Astrocyte (in vitro differentiated cells and primary cell): ENCODE measurements around the gene LRP1B. TPM values are rescaled to one million over a fixed set of nuclear protein-coding genes. Genes with fewer than 3 reads are reported as not detected.

Source experiments
- DNase-seq: peaks from one replicate; pipeline ENCODE4 v3.0.0-alpha.2; 2010; ENCODE audit warnings: low read depth
- FAIRE-seq: peaks from 2 replicates; lab custom pipeline; 2011; peaks lifted over from hg19 to GRCh38; lab: Jason Lieb, UNC
- H2AFZ ChIP-seq: 2 replicates; pipeline ENCODE4 v1.6.0; 2012; ENCODE audit warnings: low read depth, low read length, inconsistent platforms
- H3K27ac ChIP-seq: 2 replicates; pipeline ENCODE4 v1.5.1; 2011; ENCODE audit warnings: low read depth, low read length, inconsistent platforms
- H3K27me3 ChIP-seq: 2 replicates; pipeline ENCODE4 v1.6.0; 2011; ENCODE audit warnings: low read length, inconsistent platforms; ENCODE audit not compliant: insufficient read depth
- H3K36me3 ChIP-seq: 2 replicates; pipeline ENCODE4 v1.5.1; 2011; ENCODE audit warnings: low read length, inconsistent platforms; ENCODE audit not compliant: insufficient read depth
- H3K4me1 ChIP-seq: 2 replicates; pipeline ENCODE4 v1.5.1; 2011; ENCODE audit warnings: low read length, inconsistent platforms; ENCODE audit not compliant: insufficient read depth
- H3K4me2 ChIP-seq: 2 replicates; pipeline ENCODE4 v1.6.0; 2012; ENCODE audit warnings: low read length, inconsistent platforms
- H3K4me3 ChIP-seq: 2 replicates; pipeline ENCODE4 v1.5.1; 2011; ENCODE audit warnings: low read depth, mild to moderate bottlenecking, low read length, inconsistent platforms; ENCODE audit not compliant: insufficient read depth
- H3K79me2 ChIP-seq: 2 replicates; pipeline ENCODE4 v1.6.0; 2012; ENCODE audit warnings: mild to moderate bottlenecking, low read length, inconsistent platforms; ENCODE audit not compliant: insufficient read depth
- H3K9ac ChIP-seq: 2 replicates; pipeline ENCODE4 v1.6.0; 2012; ENCODE audit warnings: mild to moderate bottlenecking, low read length, inconsistent platforms
- H3K9me3 ChIP-seq: 2 replicates; pipeline ENCODE4 v1.5.1; 2012; ENCODE audit warnings: low read depth, mild to moderate bottlenecking, low read length, inconsistent platforms; ENCODE audit not compliant: insufficient read depth
- H4K20me1 ChIP-seq: 2 replicates; pipeline ENCODE4 v1.6.0; 2012; ENCODE audit warnings: low read length, inconsistent platforms; ENCODE audit not compliant: insufficient read depth
- H3K27ac Mint-ChIP-seq: one replicate; pipeline ENCODE4 v1.8.0; 2021; ENCODE audit warnings: mild to moderate bottlenecking, mixed read lengths; ENCODE audit not compliant: unreplicated experiment
- H3K27me3 Mint-ChIP-seq: one replicate; pipeline ENCODE4 v1.8.0; 2021; ENCODE audit warnings: low read depth, mixed read lengths; ENCODE audit not compliant: unreplicated experiment
- H3K36me3 Mint-ChIP-seq: one replicate; pipeline ENCODE4 v1.8.0; 2021; ENCODE audit warnings: low read depth, mixed read lengths; ENCODE audit not compliant: unreplicated experiment
- H3K4me1 Mint-ChIP-seq: one replicate; pipeline ENCODE4 v1.8.0; 2021; ENCODE audit warnings: low read depth, mixed read lengths; ENCODE audit not compliant: unreplicated experiment
- H3K4me3 Mint-ChIP-seq: one replicate; pipeline ENCODE4 v1.8.0; 2021; ENCODE audit warnings: mild to moderate bottlenecking, moderate library complexity, mixed read lengths; ENCODE audit not compliant: unreplicated experiment
- H3K9me3 Mint-ChIP-seq: one replicate; pipeline ENCODE4 v1.8.0; 2021; ENCODE audit warnings: mild to moderate bottlenecking, mixed read lengths; ENCODE audit not compliant: unreplicated experiment
- EZH2 ChIP-seq: IDR thresholded peaks from 2 replicates; pipeline ENCODE4 v1.6.1; 2012; ENCODE audit warnings: mild to moderate bottlenecking, low read length, inconsistent platforms; ENCODE audit not compliant: insufficient read depth
- total RNA-seq: library from RNA; stranded (reverse); gene quantifications from 2 replicates; pipeline ENCODE4 v1.2.1, GENCODE V29; 2021
- TF ChIP-seq, protein P1 (sequence below): IDR thresholded peaks from 2 replicates; pipeline ENCODE4 v1.5.1; 2011; ENCODE audit warnings: low read depth, mild to moderate bottlenecking, inconsistent platforms, low read length, moderate library complexity; ENCODE audit not compliant: insufficient read depth

The LRP1B gene
- total RNA-seq, 1 donor from 2014 or later, result 1.5 TPM

DNA sequence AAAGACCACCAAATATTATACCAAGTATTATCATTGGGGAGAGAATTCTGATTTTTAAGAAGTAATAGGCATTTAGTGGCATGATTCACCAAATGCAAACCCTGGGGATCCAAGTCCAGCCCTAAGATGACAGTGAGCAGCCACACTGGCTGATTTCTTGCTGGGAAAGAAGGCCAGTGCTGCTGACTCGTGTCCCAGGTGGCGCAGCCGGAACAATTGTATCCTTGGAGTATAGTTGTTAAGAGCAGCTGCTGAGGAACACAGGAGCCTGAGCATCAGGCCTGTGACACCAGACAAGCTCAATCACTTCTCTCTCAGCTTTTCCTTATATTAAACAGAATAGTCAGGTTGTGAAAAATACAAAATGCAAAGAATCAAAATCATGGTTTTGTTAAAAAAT, 48.4 kb downstream of the LRP1B start:
- H3K9ac ChIP-seq, result no peak overlapping the region
- no peaks in the 10 kb centered on the region for H3K36me3 ChIP-seq
- DNase-seq (no peak), FAIRE-seq (no peak)
- Mint-ChIP-seq H3K9me3 (no peaks in the 10 kb centered on the region), H3K4me3 (no peak overlapping the region), H3K4me1 (no peaks in the 10 kb centered on the region), H3K36me3 (no peaks in the 10 kb centered on the region), H3K27ac (no peak overlapping the region), H3K27me3 (no peaks in the 10 kb centered on the region)
- no peak for TF ChIP-seq EZH2
- TF ChIP-seq, protein P1, sequence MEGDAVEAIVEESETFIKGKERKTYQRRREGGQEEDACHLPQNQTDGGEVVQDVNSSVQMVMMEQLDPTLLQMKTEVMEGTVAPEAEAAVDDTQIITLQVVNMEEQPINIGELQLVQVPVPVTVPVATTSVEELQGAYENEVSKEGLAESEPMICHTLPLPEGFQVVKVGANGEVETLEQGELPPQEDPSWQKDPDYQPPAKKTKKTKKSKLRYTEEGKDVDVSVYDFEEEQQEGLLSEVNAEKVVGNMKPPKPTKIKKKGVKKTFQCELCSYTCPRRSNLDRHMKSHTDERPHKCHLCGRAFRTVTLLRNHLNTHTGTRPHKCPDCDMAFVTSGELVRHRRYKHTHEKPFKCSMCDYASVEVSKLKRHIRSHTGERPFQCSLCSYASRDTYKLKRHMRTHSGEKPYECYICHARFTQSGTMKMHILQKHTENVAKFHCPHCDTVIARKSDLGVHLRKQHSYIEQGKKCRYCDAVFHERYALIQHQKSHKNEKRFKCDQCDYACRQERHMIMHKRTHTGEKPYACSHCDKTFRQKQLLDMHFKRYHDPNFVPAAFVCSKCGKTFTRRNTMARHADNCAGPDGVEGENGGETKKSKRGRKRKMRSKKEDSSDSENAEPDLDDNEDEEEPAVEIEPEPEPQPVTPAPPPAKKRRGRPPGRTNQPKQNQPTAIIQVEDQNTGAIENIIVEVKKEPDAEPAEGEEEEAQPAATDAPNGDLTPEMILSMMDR, result no peak
- H3K9me3 ChIP-seq, result no peaks in the 10 kb centered on the region
- H3K27me3 ChIP-seq, result no peaks in the 10 kb centered on the region
- H3K4me1 ChIP-seq, result no peaks in the 10 kb centered on the region
- H3K79me2 ChIP-seq, result no peaks in the 10 kb centered on the region
- no peak overlapping the region for H3K27ac ChIP-seq
- no peaks in the 10 kb centered on the region for H4K20me1 ChIP-seq
- H2AFZ ChIP-seq, result no peak overlapping the region
- no peak overlapping the region for H3K4me3 ChIP-seq
- H3K4me2 ChIP-seq, result no peak overlapping the region

DNA sequence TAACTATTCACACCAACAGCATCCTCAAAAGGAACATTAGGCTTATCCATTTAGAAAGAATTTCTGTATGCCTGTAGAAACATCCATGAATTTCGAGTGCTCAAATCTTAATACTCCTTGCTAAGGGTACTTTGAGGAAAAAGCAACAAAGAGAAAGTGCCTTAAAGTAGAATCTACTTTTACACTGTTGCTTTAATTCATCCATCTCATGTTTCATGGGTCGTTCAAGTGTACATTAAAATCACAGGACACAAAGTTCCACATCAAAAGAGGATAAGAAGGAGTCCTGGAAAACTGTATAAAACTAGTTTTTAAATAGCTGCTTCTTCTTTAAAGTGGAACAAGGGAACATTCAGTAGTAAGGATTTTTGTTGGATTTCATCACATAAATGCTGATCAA, 54.5 kb downstream of the LRP1B start:
- Mint-ChIP-seq H3K36me3 (no peaks in the 10 kb centered on the region), H3K27ac (no peak overlapping the region), H3K4me1 (peaks cover 2% of the 10 kb centered on the region), H3K27me3 (no peaks in the 10 kb centered on the region), H3K4me3 (no peak overlapping the region), H3K9me3 (peaks cover 2% of the 10 kb centered on the region)
- DNase-seq, result no peak
- no peak overlapping the region for H2AFZ ChIP-seq
- H3K9ac ChIP-seq, result no peak overlapping the region
- H3K4me2 ChIP-seq, result no peak overlapping the region
- no peaks in the 10 kb centered on the region for H3K4me1 ChIP-seq
- no peaks in the 10 kb centered on the region for H3K79me2 ChIP-seq
- no peak overlapping the region for H3K4me3 ChIP-seq
- no peaks in the 10 kb centered on the region for H4K20me1 ChIP-seq
- TF ChIP-seq EZH2, result no peak
- TF ChIP-seq, protein P1, result no peak
- H3K27me3 ChIP-seq, result no peaks in the 10 kb centered on the region
- no peak for FAIRE-seq
- no peaks in the 10 kb centered on the region for H3K36me3 ChIP-seq
- H3K9me3 ChIP-seq, result no peaks in the 10 kb centered on the region
- no peak overlapping the region for H3K27ac ChIP-seq

DNA sequence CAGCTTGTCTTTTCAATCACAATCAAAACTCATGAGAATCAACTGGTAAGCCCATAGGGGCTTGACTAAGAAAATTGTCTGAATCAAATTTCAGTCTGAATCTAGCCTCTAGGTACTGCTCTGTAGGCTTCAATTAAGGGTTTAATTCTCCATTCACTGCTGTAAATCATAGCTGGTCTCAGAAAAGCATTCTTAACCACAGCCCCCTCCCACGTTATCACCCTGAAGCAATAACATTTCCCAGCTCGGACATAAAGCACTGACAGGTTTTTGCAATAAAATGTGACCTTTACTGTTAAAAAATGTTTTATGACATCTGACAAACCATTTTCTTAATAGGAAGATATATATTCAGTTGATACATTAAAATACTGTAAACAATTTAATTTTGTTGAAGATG, 55.0 kb downstream of the LRP1B start:
- Histone ChIP-seq H3K4me2 (no peak overlapping the region), H3K4me3 (no peak overlapping the region), H3K4me1 (no peaks in the 10 kb centered on the region), H3K9ac (no peak overlapping the region), H3K36me3 (no peaks in the 10 kb centered on the region), H4K20me1 (no peaks in the 10 kb centered on the region), H3K27me3 (no peaks in the 10 kb centered on the region), H3K27ac (no peak overlapping the region), H3K79me2 (no peaks in the 10 kb centered on the region), H3K9me3 (no peaks in the 10 kb centered on the region), H2AFZ (no peak overlapping the region)
- Mint-ChIP-seq H3K4me1 (peaks cover 5% of the 10 kb centered on the region), H3K9me3 (peaks cover 2% of the 10 kb centered on the region), H3K4me3 (no peak overlapping the region), H3K27me3 (no peaks in the 10 kb centered on the region), H3K27ac (no peak overlapping the region), H3K36me3 (no peaks in the 10 kb centered on the region)
- FAIRE-seq (no peak), DNase-seq (no peak)
- TF ChIP-seq, protein P1, result no peak
- no peak for TF ChIP-seq EZH2
